Effector memory CD4-positive, alpha-beta T cell (primary cell): ENCODE measurements around the gene C17orf107.
"Not testable (repeated sequence)": the region's sequence is repeated elsewhere in the genome, so short reads cannot be mapped to it uniquely, and the experiment has no call there.

Experiments
- DNase-seq, 3 donors: peaks; one replicate each; pipeline ENCODE4 v3.0.0-alpha.2; 2020
- H3K27ac ChIP-seq: 2 replicates; pipeline ENCODE4 v1.7.0; 2013; ENCODE audit warnings: mild to moderate bottlenecking, low read length, moderate library complexity; ENCODE audit not compliant: insufficient read depth, poor library complexity, severe bottlenecking
- H3K27me3 ChIP-seq: replicated peaks from 2 replicates; pipeline ENCODE4 v1.7.0; 2013; ENCODE audit warnings: mild to moderate bottlenecking, low read length; ENCODE audit not compliant: insufficient read depth, control insufficient read depth, poor library complexity, severe bottlenecking
- H3K36me3 ChIP-seq: 2 replicates; pipeline ENCODE4 v1.7.0; 2013; ENCODE audit warnings: mild to moderate bottlenecking, low read length, moderate library complexity; ENCODE audit not compliant: control insufficient read depth, insufficient read depth
- H3K4me1 ChIP-seq: 2 replicates; pipeline ENCODE4 v1.7.0; 2013; ENCODE audit warnings: low read length, mild to moderate bottlenecking; ENCODE audit not compliant: control insufficient read depth, insufficient read depth, poor library complexity, severe bottlenecking
- H3K4me3 ChIP-seq: 2 replicates; pipeline ENCODE4 v1.7.0; 2013; ENCODE audit warnings: low read length, low read depth, mild to moderate bottlenecking; ENCODE audit not compliant: insufficient read depth, poor library complexity, severe bottlenecking
- H3K9me3 ChIP-seq: 2 replicates; pipeline ENCODE4 v1.7.0; 2013; ENCODE audit warnings: mild to moderate bottlenecking, low read length, moderate library complexity; ENCODE audit not compliant: control insufficient read depth

Gene C17orf107

DNA sequence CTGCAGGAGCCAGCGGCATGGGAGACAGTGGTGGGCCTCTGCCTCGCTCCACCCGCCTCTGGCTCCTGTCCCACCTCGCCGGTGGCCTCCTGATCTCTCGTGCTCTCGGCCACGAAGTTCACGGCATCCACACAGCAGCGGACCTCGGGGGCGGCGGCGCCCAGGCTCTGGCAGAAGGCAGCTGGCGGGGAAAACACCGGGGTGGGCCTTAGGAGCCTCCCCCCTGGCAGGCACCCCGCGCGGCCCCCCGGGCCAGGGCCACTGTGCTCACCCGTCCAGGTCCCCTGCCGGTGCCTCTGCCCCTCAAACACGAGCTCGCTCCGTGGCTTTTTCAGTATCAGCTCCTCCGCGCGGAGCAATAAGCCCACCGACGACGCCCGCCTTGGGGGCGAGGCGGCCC is 409 bp upstream of the C17orf107 start:
- H3K9me3 ChIP-seq = no peaks in the 10 kb centered on the region
- H3K4me3 ChIP-seq = peak overlapping the region; percentile 51
- H3K4me1 ChIP-seq = peaks cover 29% of the 10 kb centered on the region
- no peaks in the 10 kb centered on the region for H3K27me3 ChIP-seq
- no peak for DNase-seq
- H3K36me3 ChIP-seq = peaks cover 27% of the 10 kb centered on the region
- no peak overlapping the region for H3K27ac ChIP-seq

DNA sequence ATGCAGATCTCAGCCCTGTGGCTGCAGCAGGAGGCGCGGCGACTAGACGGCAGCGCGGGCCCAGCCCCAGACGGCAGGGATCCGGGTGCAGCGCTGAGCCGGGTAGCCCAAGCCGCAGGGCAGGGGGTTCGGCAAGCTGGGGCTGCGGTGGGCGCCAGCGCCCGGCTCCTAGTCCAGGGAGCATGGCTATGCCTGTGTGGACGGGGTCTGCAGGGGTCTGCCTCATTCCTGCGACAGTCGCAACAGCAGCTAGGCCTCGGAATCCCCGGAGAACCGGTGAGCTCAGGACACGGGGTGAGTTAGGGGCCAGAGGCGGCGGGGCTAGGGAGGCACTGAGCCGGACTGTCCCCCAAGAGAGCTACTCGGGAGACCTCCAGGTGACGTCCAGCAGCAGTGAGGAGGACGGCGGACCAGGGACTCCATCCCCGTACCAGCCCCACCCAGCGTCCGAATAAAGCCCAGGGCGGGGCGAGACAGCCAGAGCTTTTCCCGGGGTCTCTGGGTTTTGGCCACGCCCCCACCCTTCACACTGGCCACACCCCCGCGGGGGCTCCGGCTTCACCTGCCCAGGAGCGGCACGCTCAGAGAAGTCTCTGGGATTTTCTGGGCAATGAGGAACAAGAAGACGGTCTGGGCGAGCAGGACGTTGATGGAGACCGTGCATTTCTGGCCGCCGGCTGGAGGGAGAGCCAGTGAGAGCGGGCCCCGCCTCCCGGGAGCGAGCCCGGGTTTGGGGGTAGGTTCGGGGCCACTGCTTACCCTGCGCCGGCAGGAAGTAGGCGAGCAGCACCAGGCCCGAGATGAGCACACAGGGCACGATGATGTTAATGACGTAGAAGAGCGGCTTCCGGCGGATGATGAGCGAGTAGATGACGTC is 1.1 kb downstream of the C17orf107 start:
- H3K27ac ChIP-seq = peak overlapping the region; percentile 50
- peak; percentile 40 to 62 (median 55) for DNase-seq
- H3K4me1 ChIP-seq = peaks cover 29% of the 10 kb centered on the region
- no peaks in the 10 kb centered on the region for H3K9me3 ChIP-seq
- peak overlapping the region; percentile 51 for H3K4me3 ChIP-seq
- peaks cover 12% of the 10 kb centered on the region for H3K36me3 ChIP-seq
- H3K27me3 ChIP-seq = no peaks in the 10 kb centered on the region

DNA sequence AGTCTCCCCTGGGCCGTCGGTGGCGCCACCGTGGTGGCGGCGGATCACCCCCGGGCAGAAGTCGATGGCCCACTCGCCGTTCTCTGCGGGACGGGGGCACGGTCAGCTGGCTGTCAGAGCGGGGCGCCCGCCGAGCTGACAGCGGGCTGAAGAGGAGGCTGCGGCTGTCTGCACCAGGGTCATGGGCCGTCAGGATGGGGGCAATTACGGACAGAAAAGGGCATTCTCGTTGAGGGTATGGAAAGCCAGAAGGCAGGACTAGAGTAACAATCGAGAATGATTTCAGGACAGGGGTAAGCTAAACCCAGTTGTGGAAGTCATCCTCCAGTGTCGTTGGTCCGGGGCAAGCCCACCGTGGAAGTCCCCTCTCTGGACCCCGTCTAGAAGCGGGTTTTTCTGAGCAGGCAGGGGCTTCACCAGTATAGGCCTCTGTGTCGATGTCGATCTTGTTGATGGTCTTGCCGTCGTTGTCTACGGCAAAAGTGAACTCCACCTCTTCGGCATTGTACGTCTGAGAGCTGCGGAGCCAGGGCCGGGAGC is 1.8 kb downstream of the C17orf107 start:
- peaks cover 29% of the 10 kb centered on the region for H3K4me1 ChIP-seq
- H3K27ac ChIP-seq = no peak overlapping the region
- peak overlapping the region; percentile 51 for H3K4me3 ChIP-seq
- H3K27me3 ChIP-seq = no peaks in the 10 kb centered on the region
- DNase-seq = no peak
- H3K9me3 ChIP-seq = no peaks in the 10 kb centered on the region
- H3K36me3 ChIP-seq = peaks cover 5% of the 10 kb centered on the region

DNA sequence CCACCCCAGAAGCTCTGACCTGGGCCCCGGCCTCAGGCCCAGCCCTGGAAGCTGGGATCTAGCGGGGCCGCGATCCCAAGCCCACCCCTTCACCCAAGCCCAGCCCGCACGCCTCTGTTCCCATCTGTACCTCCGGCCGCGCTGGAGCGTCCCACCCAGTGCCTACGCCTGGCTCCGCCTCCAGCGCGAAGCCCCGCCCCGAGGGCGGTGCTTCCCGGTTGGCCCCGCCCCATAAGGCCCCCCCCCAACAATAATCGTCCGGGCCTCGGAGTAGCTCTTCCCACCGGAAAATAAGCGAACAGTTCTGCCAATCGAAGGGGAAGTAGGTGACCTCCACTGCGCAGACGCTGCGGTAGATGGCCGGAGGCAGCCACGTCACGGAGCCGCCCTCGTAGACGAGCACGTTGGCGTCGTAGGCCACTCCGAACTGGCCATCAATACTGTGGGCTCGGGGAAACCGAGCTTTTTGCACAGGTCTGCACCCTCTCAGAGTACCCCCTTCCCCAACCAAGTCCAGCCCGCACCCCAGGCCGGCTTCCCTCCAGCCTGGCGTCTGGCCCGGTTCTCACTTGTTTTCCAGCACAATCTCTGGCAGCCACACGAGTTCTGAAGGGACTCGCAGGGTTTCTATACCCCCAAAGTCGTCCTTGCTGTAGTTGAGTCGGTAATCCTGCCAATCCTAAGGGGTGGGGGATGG is 2.5 kb downstream of the C17orf107 start:
- H3K27me3 ChIP-seq = no peaks in the 10 kb centered on the region
- H3K36me3 ChIP-seq = no peaks in the 10 kb centered on the region
- peak in 1 of 3 donors; percentile 12 for DNase-seq
- peaks cover 29% of the 10 kb centered on the region for H3K4me1 ChIP-seq
- no peaks in the 10 kb centered on the region for H3K9me3 ChIP-seq
- H3K27ac ChIP-seq = no peak overlapping the region
- H3K4me3 ChIP-seq = no peak overlapping the region

DNA sequence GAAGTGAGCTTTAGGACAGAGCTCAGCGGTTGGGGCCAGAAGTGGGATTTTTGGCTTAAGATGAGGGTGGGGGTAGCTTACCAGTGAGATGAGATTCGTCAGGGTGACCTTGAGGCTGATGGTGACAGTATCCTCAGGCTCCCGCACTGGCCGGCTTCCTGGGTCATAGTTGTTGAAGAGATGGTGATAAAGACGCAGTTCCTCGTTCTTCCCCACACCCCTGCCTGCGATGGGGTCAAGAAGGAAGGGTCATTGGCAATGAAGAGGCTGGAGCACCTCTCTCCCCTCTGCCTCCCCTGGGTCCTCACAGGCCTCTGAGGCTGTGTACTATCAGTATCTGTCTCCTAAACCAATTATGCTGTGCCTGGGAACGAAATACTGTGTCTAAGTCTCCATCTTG is 3.2 kb downstream of the C17orf107 start:
- peaks cover 29% of the 10 kb centered on the region for H3K4me1 ChIP-seq
- DNase-seq = no peak

DNA sequence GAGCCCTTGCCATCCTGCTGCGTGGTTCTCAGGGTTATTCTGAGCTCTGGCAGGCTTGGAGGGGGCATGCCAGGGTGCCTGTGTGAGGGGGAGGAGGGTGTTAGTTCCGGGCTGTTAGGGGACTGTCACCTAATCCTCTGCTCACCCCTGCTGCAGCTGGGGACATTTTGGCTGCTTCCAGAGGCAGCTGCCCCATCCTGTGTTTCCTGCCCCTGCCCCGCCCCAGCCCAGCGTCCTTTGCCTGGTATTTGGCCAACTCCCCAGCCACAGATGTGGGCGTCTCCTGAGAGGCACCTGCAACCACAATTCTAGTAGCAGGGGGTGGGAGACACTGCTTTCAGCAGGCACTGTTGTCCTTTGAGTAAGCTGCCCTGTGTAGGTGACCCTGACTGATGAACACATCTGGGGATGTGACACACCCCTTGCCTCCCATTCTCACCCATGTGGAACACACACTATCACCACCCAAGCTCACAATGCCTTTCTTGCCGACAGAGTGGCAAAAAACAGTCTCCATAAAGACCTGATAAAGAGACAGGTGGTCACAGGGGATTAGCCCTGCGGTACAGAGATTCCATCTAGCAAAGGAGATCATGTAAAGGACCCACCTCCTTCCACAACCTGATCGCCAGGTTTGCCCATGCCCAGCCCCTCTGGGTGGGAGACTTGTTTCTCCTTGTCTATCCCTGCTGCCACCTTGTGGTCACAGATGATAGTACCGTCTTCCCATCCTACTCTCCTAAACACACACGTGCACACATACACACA is 3.9 kb downstream of the C17orf107 start, which contains the start of gene CHRNE:
TSS of gene CHRNE (minus strand) at position 48 of the 768 bp plus-strand sequence. CDS start at position 13, 35 bp downstream.
- H3K4me1 ChIP-seq = peaks cover 31% of the 10 kb centered on the region
- DNase-seq = peak; percentile 50 to 72 (median 55)
- H3K36me3 ChIP-seq = no peaks in the 10 kb centered on the region
- H3K27ac ChIP-seq = no peak within 1 kb of the TSS
- no peak within 1 kb of the TSS for H3K4me3 ChIP-seq
- H3K9me3 ChIP-seq = no peaks in the 10 kb centered on the region
- H3K27me3 ChIP-seq = no peaks in the 10 kb centered on the region

More for the DNA sequence above, 3.2 kb downstream of the C17orf107 start:
- Histone ChIP-seq H3K9me3 (no peaks in the 10 kb centered on the region), H3K4me3 (no peak overlapping the region), H3K27me3 (no peaks in the 10 kb centered on the region), H3K27ac (no peak overlapping the region), H3K36me3 (no peaks in the 10 kb centered on the region)

DNA sequence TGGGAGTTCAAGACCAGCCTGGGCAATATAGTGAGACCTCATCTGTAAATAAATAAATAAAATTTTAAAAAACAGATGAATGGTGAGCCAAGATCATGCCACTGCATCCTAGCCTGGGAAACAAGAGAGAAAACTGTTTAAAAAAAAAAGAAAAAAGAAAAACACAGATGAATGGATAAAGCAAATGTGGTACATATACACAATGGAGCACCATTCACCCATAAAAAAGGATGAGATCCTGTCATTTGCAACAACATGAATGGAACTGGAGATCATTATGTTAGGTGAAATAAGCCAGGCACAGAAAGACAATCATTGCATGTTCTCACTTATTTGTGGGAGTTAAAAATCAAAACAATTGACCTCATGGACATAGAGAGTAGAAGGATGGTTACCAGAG is 7.3 kb downstream of the C17orf107 start:
- not testable (repeated sequence) for H3K27ac ChIP-seq, H3K27me3 ChIP-seq, H3K9me3 ChIP-seq, DNase-seq, H3K4me3 ChIP-seq, H3K36me3 ChIP-seq
- H3K4me1 ChIP-seq = peaks cover 20% of the 10 kb centered on the region

DNA sequence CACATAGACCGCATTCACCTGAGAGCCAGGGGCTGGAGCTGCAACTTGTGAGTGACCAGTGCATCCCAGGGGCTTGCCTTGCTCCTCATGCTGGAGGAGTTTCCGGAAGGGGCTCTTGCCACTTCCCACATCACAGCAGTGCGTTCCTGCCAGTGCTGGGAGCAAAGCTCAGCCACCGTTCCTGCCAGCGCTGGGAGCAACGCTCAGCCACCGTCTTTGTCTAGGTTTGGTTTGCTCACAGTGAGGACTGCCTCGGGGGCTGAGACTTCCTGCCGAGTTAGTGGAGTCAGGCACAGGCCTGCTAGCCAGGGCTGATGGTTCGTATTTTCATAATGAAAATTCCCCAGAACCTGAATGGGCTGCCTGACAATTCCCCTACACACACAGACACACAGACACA is 9.0 kb downstream of the C17orf107 start:
- H3K4me3 ChIP-seq = no peak overlapping the region

DNA sequence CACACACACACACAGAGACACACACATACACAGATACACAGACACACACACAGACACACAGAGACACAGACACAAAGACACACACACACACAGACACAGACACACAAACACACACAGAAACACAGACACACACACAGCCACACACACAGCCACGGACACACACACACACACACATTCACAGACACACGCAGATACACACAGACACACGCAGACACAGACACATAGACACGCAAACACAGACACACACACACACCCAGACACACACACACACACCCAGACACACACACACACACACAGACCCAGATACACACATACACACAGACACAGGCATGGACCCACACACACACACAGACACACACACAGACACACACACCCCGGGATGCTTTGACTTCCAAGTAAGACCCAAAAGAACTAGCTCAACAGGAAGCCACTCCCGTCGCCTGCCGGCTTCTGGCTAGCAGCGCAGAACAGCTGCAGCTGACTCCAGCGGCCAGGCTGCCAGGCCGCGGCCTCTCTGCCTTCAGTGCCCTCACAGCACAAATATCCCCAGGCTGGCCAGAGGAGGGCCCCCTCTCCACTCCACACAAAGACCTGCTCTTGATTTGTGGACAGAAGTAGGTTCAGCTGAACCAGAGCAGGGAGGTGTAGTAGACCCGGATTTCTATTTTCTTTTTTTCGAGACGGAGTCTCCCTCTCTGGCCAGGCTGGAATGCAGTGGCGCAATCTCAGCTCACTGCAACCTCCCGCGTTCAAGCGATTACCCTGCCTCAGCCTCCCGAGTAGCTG is 9.6 kb downstream of the C17orf107 start:
- DNase-seq = peak; percentile 48 to 52 (median 49)
- no peak overlapping the region for H3K4me3 ChIP-seq
- H3K4me1 ChIP-seq = peaks cover 12% of the 10 kb centered on the region

More for the DNA sequence above, 9.0 kb downstream of the C17orf107 start:
- Histone ChIP-seq H3K27ac (no peak overlapping the region), H3K4me1 (peaks cover 12% of the 10 kb centered on the region), H3K27me3 (no peaks in the 10 kb centered on the region), H3K9me3 (no peaks in the 10 kb centered on the region), H3K36me3 (no peaks in the 10 kb centered on the region)
- no peak for DNase-seq

More for the DNA sequence above, 9.6 kb downstream of the C17orf107 start:
- no peaks in the 10 kb centered on the region for H3K36me3 ChIP-seq
- H3K9me3 ChIP-seq = no peaks in the 10 kb centered on the region
- H3K27me3 ChIP-seq = no peaks in the 10 kb centered on the region
- H3K27ac ChIP-seq = no peak overlapping the region
